ENCODE measurements around the gene C14orf180. TPM values are rescaled to one million over a fixed set of nuclear protein-coding genes. Genes with fewer than 3 reads are reported as not detected.

C14orf180 gene
- total and polyA plus RNA-seq, 2 of the 8 experiments (the other 6 are each of a cell fraction or from before 2014, with no cell fraction given): not detected

DNA sequence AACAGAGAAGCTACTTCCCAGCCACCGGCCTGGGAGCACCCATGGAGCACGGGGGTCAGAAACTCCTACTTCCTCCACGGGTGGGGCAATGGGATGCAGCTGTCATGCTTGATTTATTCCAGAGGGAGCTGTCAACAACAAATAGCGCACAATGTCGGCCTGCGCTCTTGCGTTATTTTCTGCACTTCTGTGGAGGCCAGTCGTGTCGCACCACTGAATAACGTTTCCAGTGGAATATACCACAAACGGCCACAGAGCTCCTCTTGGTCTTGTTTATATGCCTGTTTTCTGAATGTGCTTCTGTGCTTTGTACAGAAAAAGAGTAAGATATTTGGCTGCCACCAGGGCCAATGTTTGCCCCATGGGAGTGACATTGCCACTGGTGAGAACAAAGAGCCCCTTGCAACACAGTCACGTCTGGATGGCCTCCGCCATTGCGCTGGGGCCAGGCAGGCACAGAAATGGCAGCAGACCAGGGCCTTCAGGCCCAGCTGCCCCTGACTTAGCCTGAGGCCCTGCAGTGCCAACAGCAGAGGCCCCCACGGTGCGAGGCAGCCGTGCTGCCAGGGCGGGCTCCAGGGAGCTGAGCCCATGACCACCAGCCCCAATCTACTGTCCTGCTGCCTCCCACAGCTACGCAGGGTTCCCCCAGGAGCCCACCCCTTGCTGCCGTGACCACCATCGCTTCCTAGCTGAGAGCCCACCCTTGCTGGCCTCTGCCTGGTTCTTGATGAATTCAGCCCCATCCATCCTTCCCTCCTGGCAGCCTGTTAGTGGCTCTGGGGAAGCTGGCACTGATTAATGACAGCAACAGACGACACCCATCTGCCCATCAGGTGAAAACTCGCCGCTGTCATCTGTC, 53.9 kb downstream of the C14orf180 start:
- no peak overlapping the region for H3K4me3 ChIP-seq (ENCODE audit: extremely low read depth in 1 of 4, insufficient read depth in 2 of 4, low read depth in 3 of 4, low read length in 4 of 4)
- no peak overlapping the region for H2BK120ac ChIP-seq (replicated peaks; ENCODE audit: low read depth, low read length)
- H3K4ac ChIP-seq (replicated peaks; ENCODE audit: insufficient read length, low read depth, low read length): no peak overlapping the region
- no peak overlapping the region for H3K27ac ChIP-seq (ENCODE audit: low read depth, low read length)
- H3K79me2 ChIP-seq (ENCODE audit: control insufficient read depth in 1 of 2, insufficient read depth in 2 of 2, low read length in 2 of 2): no peaks in the 10 kb centered on the region
- H2AFZ ChIP-seq (ENCODE audit: low read length): no peak overlapping the region
- no peaks in the 10 kb centered on the region for H3K36me3 ChIP-seq (ENCODE audit: control insufficient read depth in 2 of 4, insufficient read depth in 4 of 4, low read length in 3 of 4)
- H4K91ac ChIP-seq (replicated peaks; ENCODE audit: insufficient read length, low read length): no peak overlapping the region
- no peaks in the 10 kb centered on the region for H3K79me1 ChIP-seq (ENCODE audit: low read depth, low read length)
- DNase-seq (ENCODE audit: low read depth in 1 of 2, low spot score in 2 of 2) (no peak), FAIRE-seq (no peak)
- TF ChIP-seq RXRA (IDR thresholded peaks at IDR 0.05; ENCODE audit: insufficient read depth, low read depth, low read length): no peak
- no peak for TF ChIP-seq POLR2AphosphoS5 (IDR thresholded peaks at IDR 0.05; ENCODE audit: low read depth, low read length)
- no peak for TF ChIP-seq HDAC6 (IDR thresholded peaks at IDR 0.05; ENCODE audit: low read depth, low read length)
- TF ChIP-seq BACH1 (IDR thresholded peaks at IDR 0.05; ENCODE audit: low read length): no peak
- no peak for TF ChIP-seq YY1 (IDR thresholded peaks at IDR 0.05; ENCODE audit: low read depth, low read length)
- TF ChIP-seq BRCA1 (IDR thresholded peaks at IDR 0.05; ENCODE audit: low read depth, low read length): no peak
- ChIA-PET POLR2A (ENCODE audit: partially characterized antibody) (interaction anchor here (0.6 kb wide), 1 partner anchor 365 kb away, joined by 3 read pairs; no protein-coding TSS in a partner anchor), CTCF (ENCODE audit: partially characterized antibody) (interaction anchor here (1.4 kb wide), 1 partner anchor 16 kb away, joined by 3 read pairs; no protein-coding TSS in a partner anchor)
- no peak overlapping the region for H2BK15ac ChIP-seq (ENCODE audit: low read length)
- H3K27me3 ChIP-seq (replicated peaks in 1 of 4; ENCODE audit: control insufficient read depth in 3 of 4, extremely low read depth in 1 of 4, insufficient read depth in 3 of 4, low read length in 3 of 4): no peaks in the 10 kb centered on the region
- no peak overlapping the region for H2BK20ac ChIP-seq (ENCODE audit: low read length)
- no peak overlapping the region; the same call in 1 of the 2 replicates for H4K8ac ChIP-seq (ENCODE audit: extremely low read depth, insufficient read depth, low read length)
- H3K18ac ChIP-seq (ENCODE audit: extremely low read depth, low read length): no peak overlapping the region
- no peaks in the 10 kb centered on the region for H3K4me1 ChIP-seq (replicated peaks in 1 of 4; ENCODE audit: control insufficient read depth in 3 of 4, insufficient read depth in 4 of 4, low read length in 3 of 4)
- no peak overlapping the region for H2BK5ac ChIP-seq (ENCODE audit: low read depth, low read length)
- no peak overlapping the region for H3K23ac ChIP-seq (ENCODE audit: insufficient read length)
- no peak overlapping the region for H3K14ac ChIP-seq (ENCODE audit: insufficient read length)
- no peak overlapping the region for H4K5ac ChIP-seq (ENCODE audit: insufficient read length, low read depth, low read length)
- no peak overlapping the region for H3K56ac ChIP-seq (replicated peaks; ENCODE audit: insufficient read length, low read depth, low read length)
- H4K20me1 ChIP-seq (replicated peaks in 1 of 2; ENCODE audit: control insufficient read depth in 1 of 2, insufficient read depth in 2 of 2, low read length in 2 of 2): no peaks in the 10 kb centered on the region
- WGBS, 2 experiments (ENCODE audit: extremely low coverage in 1 of 2, insufficient coverage in 1 of 2, insufficient read length in 1 of 2, insufficient replicate concordance in 2 of 2, low coverage in 1 of 2, low lambda C conversion rate in 2 of 2, missing lambda C conversion rate in 1 of 2): 90% methylated on average over 24 of the region's 24 CpGs; no CpG with 5 or more reads in 1 of the 2 experiments
- no peak overlapping the region for H2BK12ac ChIP-seq (ENCODE audit: low read depth, low read length)
- no peak overlapping the region for H3K9ac ChIP-seq (replicated peaks in 1 of 4; ENCODE audit: extremely low read depth in 1 of 4, low read depth in 3 of 4, low read length in 3 of 4)
- H3K9me3 ChIP-seq (ENCODE audit: insufficient read depth in 2 of 2, low read depth in 1 of 2, low read length in 1 of 2): no peaks in the 10 kb centered on the region; a peak in 1 of 4 replicates
- no peak overlapping the region for H3K4me2 ChIP-seq (ENCODE audit: insufficient read depth in 1 of 2, low read depth in 2 of 2, low read length in 2 of 2)
- no peaks in the 10 kb centered on the region for H3K23me2 ChIP-seq (ENCODE audit: low read depth, low read length)
- no peak overlapping the region for H2AK5ac ChIP-seq (ENCODE audit: low read depth, low read length)
